IMR-90 (cell line): ENCODE data around the gene MRTFB.

Experiments
- FOS ChIP-seq: fragments of 150-350 bp; IDR thresholded peaks from 2 replicates; pipeline ENCODE4 v1.6.1; 2016; ENCODE audit warnings: low read depth, low read length
- POLR2A ChIP-seq: IDR thresholded peaks from 2 replicates; pipeline ENCODE4 v1.6.1; 2012; ENCODE audit warnings: mild to moderate bottlenecking, low read depth, low read length
- TF ChIP-seq, protein P1 (sequence below): conservative IDR thresholded peaks from 2 replicates; pipeline ENCODE4 v1.5.1; 2012; ENCODE audit warnings: mild to moderate bottlenecking, low read depth, low read length, improper control_type of control experiment

DNA sequence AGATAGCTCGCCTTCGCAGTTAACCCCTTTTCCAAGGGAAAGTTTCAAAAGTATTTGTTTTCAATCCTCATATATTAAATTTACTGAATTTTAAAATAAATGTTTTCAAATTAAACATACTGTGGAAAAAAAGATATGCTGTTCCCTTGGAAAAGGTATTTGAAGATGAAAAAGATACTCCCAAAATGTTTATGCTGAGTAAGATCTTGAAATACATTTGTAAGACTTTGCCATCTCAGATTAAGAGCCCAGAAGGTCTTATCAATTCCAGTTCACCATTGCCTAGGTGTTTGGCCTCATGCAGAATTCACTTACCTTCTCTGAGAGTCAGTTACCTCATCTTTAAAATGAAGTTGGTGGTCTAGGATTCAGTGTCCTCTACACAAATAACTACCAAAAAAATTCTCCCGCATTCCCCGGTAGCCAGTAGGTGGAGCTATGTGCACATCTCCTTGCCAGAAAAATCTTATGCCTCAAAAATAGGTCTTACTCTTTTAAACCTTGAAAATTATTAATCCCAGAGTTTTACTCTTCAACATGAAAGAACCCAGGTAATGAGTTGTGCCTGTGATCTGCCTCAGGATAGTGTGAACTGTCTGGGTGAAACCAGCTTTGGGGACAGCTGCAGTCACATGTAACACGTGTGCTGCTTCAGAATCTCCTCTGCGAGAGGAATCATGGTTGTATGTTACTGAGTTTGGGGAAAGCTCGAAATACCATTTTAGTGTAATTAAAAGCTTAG, 178.3 kb downstream of the MRTFB start:
- TF ChIP-seq POLR2A, result no peak
- TF ChIP-seq, protein P1, sequence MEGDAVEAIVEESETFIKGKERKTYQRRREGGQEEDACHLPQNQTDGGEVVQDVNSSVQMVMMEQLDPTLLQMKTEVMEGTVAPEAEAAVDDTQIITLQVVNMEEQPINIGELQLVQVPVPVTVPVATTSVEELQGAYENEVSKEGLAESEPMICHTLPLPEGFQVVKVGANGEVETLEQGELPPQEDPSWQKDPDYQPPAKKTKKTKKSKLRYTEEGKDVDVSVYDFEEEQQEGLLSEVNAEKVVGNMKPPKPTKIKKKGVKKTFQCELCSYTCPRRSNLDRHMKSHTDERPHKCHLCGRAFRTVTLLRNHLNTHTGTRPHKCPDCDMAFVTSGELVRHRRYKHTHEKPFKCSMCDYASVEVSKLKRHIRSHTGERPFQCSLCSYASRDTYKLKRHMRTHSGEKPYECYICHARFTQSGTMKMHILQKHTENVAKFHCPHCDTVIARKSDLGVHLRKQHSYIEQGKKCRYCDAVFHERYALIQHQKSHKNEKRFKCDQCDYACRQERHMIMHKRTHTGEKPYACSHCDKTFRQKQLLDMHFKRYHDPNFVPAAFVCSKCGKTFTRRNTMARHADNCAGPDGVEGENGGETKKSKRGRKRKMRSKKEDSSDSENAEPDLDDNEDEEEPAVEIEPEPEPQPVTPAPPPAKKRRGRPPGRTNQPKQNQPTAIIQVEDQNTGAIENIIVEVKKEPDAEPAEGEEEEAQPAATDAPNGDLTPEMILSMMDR, result peak; percentile 94
- TF ChIP-seq FOS, result no peak
